ENCODE measurements around the gene IBA57.

The IBA57 gene

DNA sequence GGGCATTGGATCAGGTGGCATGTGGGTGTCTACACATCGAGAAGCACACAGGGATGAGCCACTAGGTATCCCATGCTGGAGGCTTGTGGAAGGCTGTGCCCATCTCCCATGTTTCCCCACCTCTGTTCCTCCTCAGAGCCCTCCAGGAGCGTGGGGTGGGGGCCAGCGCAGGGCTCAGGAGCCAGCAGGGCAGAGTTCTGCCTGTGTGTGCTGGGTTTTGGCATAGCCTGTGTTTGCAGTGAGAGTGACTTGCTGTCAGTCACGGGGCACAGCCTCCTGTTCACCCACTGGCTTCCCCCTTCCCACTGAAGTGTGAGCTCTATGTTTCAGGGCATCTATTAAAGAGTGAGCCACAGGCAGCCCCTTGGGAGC, 10.4 kb downstream of the IBA57 start:
- TF ChIP-seq CTCF (IDR thresholded peaks at IDR 0.05; ENCODE audit: low read depth, low read length), result no peak
- no peak for DNase-seq (ENCODE audit: extremely low read depth, low read depth)

DNA sequence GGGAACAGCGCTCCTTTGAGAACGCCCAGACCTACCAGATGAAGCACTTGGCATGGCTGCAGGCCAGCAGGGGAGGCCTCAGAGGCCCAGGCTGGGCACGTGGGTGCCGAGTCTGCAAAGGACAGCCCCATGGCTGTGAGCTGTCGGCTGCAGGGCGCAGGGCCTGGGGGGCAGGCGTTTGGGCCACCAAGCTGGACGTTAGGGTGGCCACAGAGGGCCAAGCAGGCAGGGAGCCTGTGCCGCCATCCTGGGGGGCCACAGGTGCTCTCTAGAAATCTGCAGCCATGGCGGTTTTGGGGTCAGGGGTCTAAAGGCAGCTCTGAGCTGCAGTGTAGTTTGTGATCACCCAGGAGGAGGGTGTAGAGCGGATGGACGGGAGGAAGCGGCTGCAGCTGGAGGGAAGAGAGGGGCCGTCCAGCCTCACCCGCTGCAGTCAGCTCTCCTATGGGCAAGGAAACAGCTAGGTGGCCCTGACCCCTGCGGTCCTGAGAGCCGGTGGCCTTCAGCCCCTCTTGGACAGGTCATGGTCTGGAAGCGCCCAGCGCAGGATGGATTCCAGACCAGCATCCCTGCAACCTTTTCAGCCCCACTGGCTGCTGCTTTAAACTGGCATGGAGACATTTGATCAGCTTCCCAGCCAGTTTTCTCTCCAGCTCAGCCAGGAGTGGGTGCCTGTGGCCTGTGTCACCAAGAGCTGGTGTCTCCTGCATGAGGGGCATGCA, 11.0 kb downstream of the IBA57 start:
- no peak for TF ChIP-seq CTCF (IDR thresholded peaks at IDR 0.05; ENCODE audit: low read depth, low read length)
- no peak for DNase-seq (ENCODE audit: extremely low read depth, low read depth)

- no peak for TF ChIP-seq CTCF (IDR thresholded peaks at IDR 0.05; ENCODE audit: low read depth, low read length)
- DNase-seq (ENCODE audit: extremely low read depth, low read depth), result no peak
Observed at GRCh38 chr1:228177183-228177475, 11.5 kb downstream of the IBA57 start.

GRCh38 chr1:228177721-228178710, 12.4 kb downstream of the IBA57 start:
- no peak for DNase-seq (ENCODE audit: extremely low read depth, low read depth)
- TF ChIP-seq CTCF (IDR thresholded peaks at IDR 0.05; ENCODE audit: low read depth, low read length), result no peak

DNA sequence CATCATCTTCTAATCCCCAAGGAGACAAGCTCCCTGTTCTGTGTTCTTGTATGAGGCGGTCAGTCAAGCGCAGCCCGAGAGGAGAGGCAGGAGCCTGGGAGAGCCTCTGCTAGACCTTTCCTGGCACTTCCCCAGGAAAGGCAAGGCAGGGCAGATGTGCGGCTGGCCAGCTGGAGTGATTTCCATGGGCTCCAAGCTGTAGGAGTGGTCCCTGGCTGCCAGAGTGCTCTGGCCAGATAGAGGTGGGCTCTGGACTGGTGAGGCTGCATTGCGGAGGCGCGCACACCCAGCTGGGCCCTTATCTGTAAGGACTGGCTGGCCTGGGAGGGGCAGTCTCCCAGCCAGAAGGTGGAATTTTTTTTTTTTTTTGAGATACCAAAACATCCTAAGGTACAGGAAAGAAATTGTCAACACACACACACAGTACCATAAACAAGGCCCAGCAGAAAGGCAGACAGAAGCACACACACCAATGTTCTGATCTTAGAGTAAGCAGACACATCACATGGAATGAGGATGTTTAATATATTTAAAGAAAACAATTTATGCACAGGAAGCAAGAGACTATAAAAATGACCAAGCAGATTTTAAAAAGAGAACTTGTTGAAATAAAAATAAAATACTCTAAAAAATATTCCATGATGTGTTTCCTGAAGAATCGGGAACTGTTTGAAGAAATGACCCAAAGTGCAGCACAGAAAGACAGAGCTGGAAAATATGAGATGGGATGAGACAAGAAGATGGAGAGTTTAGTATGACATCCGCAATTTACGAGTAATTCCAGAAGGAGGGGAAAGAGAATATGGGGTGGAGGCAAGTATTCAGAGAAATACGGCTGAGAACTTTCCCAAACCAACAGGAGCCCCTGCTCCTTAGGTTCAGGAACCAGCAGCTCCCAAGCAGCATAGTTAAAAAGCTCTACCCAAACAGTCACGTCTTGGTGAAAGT, 13.4 kb downstream of the IBA57 start:
- DNase-seq (ENCODE audit: extremely low read depth, low read depth), result no peak
- TF ChIP-seq CTCF (IDR thresholded peaks at IDR 0.05; ENCODE audit: low read depth, low read length), result no peak

- no peak for DNase-seq (ENCODE audit: extremely low read depth, low read depth)
- TF ChIP-seq CTCF (IDR thresholded peaks at IDR 0.05; ENCODE audit: low read depth, low read length), result peak; percentile 29
Observed at GRCh38 chr1:228180271-228180958, 14.8 kb downstream of the IBA57 start.

All from AG09319 (cell line).